Measurements from ENCODE around the gene PPP2R5C.

PPP2R5C gene

GRCh38 chr14:101872346-101872745, 110.8 kb downstream of the PPP2R5C start:
- no peak for ATAC-seq
- TF ChIP-seq GLIS3 (CRISPR knock-in tag; IDR thresholded peaks at IDR 0.05) (no peak), CSRNP3 (CRISPR knock-in tag; IDR thresholded peaks at IDR 0.05) (no peak), BACH2 (CRISPR knock-in tag; IDR thresholded peaks at IDR 0.05; ENCODE audit: borderline replicate concordance) (no peak), OSR1 (CRISPR knock-in tag; IDR thresholded peaks at IDR 0.05) (no peak), PATZ1 (CRISPR knock-in tag; IDR thresholded peaks at IDR 0.05; ENCODE audit: borderline replicate concordance) (no peak), POU6F1 (CRISPR knock-in tag; IDR thresholded peaks at IDR 0.05; ENCODE audit: borderline replicate concordance, low read depth) (no peak), ZNF565 (CRISPR knock-in tag; conservative IDR thresholded peaks at IDR 0.05; ENCODE audit: low read depth) (no peak), ZFP30 (CRISPR knock-in tag; IDR thresholded peaks at IDR 0.05) (no peak), CREB5 (CRISPR knock-in tag; IDR thresholded peaks at IDR 0.05; ENCODE audit: low read depth) (no peak), TSHZ2 (CRISPR knock-in tag; IDR thresholded peaks at IDR 0.05) (no peak), TOX (CRISPR knock-in tag; IDR thresholded peaks at IDR 0.05; ENCODE audit: borderline replicate concordance) (no peak), CSDC2 (CRISPR knock-in tag; IDR thresholded peaks at IDR 0.05) (no peak), ZNF70 (CRISPR knock-in tag; IDR thresholded peaks at IDR 0.05) (no peak), ARNTL (CRISPR knock-in tag; IDR thresholded peaks at IDR 0.05; ENCODE audit: borderline replicate concordance, low read depth) (no peak), ZFP3 (CRISPR knock-in tag; IDR thresholded peaks at IDR 0.05) (no peak), RARB (CRISPR knock-in tag; IDR thresholded peaks at IDR 0.05) (no peak), ZNF8 (CRISPR knock-in tag; IDR thresholded peaks at IDR 0.05) (no peak)

- TF ChIP-seq RARB (CRISPR knock-in tag; IDR thresholded peaks at IDR 0.05) = no peak
- TF ChIP-seq ZFP30 (CRISPR knock-in tag; IDR thresholded peaks at IDR 0.05) = no peak
- no peak for TF ChIP-seq ESRRG (CRISPR knock-in tag; IDR thresholded peaks at IDR 0.05)
- TF ChIP-seq BACH2 (CRISPR knock-in tag; IDR thresholded peaks at IDR 0.05; ENCODE audit: borderline replicate concordance) = no peak
- TF ChIP-seq ZC3H10 (CRISPR knock-in tag; IDR thresholded peaks at IDR 0.05) = no peak
- no peak for TF ChIP-seq CREB5 (CRISPR knock-in tag; IDR thresholded peaks at IDR 0.05; ENCODE audit: low read depth)
- no peak for TF ChIP-seq ZNF8 (CRISPR knock-in tag; IDR thresholded peaks at IDR 0.05)
- no peak for TF ChIP-seq ZFP3 (CRISPR knock-in tag; IDR thresholded peaks at IDR 0.05)
- TF ChIP-seq ARNTL (CRISPR knock-in tag; IDR thresholded peaks at IDR 0.05; ENCODE audit: borderline replicate concordance, low read depth) = no peak
- no peak for TF ChIP-seq SNAI2 (CRISPR knock-in tag; IDR thresholded peaks at IDR 0.05)
- TF ChIP-seq ZNF565 (CRISPR knock-in tag; conservative IDR thresholded peaks at IDR 0.05; ENCODE audit: low read depth) = no peak
- no peak for ATAC-seq
These were observed 111.7 kb downstream of the PPP2R5C start for GRCh38 chr14:101873076-101873825.

Measured in SK-N-SH treated with all-trans-retinoic acid at 6 μM for 48 hours (cell line).